ENCODE results near the gene SIGLEC11.

The SIGLEC11 gene

DNA sequence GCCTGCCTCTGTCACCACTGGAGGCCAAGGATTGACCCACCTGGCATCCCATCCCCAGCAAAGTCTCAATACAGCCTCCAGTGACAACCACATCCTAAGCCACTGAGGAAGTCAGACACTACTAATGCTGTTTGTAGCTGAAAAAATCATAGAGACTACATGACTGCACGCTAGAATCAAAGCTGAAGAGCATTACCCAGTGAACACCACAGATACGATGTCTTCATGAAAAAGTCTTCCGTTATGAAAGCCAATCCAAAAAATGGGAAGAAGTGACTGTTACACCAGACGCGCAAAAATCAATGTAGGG lies 20.5 kb downstream of the SIGLEC11 start:
- Mint-ChIP-seq H3K27ac (no peak overlapping the region), H3K9me3 (no peaks in the 10 kb centered on the region), H3K4me3 (no peak overlapping the region), H3K4me1 (peaks cover 17% of the 10 kb centered on the region), H3K27me3 (ENCODE audit: low read depth, poor library complexity) (peaks cover 23% of the 10 kb centered on the region), H3K36me3 (ENCODE audit: low read depth) (no peaks in the 10 kb centered on the region)
- TF ChIP-seq, protein P1, sequence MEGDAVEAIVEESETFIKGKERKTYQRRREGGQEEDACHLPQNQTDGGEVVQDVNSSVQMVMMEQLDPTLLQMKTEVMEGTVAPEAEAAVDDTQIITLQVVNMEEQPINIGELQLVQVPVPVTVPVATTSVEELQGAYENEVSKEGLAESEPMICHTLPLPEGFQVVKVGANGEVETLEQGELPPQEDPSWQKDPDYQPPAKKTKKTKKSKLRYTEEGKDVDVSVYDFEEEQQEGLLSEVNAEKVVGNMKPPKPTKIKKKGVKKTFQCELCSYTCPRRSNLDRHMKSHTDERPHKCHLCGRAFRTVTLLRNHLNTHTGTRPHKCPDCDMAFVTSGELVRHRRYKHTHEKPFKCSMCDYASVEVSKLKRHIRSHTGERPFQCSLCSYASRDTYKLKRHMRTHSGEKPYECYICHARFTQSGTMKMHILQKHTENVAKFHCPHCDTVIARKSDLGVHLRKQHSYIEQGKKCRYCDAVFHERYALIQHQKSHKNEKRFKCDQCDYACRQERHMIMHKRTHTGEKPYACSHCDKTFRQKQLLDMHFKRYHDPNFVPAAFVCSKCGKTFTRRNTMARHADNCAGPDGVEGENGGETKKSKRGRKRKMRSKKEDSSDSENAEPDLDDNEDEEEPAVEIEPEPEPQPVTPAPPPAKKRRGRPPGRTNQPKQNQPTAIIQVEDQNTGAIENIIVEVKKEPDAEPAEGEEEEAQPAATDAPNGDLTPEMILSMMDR (IDR thresholded peaks at IDR 0.05): no peak
- no peak for DNase-seq

DNA sequence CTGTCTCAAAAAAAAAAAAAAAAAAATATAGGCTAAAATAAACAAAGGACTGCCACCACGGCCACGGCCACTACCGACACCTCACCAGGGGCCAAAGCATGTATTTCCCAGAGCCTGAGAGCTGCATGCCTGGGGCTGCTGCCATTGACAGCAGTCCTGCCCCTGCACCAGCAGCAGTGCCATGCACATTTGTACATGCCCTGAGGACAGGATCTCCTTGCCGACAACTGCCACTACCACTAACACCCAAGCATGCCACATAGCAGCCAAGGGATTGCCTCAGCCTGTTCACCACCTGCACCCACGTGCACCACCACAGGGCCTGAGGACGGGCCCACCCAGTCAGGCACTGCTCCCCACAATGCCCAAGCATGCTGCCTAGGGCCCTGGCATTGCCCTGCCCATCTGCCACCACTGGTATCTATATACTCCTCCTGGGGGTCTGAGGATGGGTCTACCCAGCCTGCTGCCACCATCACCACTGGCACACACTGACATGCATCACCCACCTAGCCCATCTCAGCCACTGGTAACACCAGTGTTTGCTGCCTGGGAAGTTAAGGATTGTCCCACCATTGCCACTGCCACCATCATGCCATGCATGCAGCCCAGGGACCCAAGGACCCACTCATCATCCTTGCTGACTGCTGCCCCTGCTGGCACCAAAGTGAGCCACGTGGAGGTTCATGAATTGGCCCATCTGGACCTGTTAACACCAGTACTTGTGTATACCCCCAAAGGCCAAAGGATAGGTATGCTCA lies 21.1 kb downstream of the SIGLEC11 start:
- peaks cover 27% of the 10 kb centered on the region for H3K27me3 Mint-ChIP-seq (ENCODE audit: low read depth, poor library complexity)
- no peaks in the 10 kb centered on the region for H3K36me3 Mint-ChIP-seq (ENCODE audit: low read depth)
- no peak overlapping the region for H3K4me3 Mint-ChIP-seq
- H3K9me3 Mint-ChIP-seq: no peaks in the 10 kb centered on the region
- DNase-seq: no peak
- TF ChIP-seq, protein P1 (IDR thresholded peaks at IDR 0.05): no peak
- peaks cover 17% of the 10 kb centered on the region for H3K4me1 Mint-ChIP-seq
- H3K27ac Mint-ChIP-seq: no peak overlapping the region

DNA sequence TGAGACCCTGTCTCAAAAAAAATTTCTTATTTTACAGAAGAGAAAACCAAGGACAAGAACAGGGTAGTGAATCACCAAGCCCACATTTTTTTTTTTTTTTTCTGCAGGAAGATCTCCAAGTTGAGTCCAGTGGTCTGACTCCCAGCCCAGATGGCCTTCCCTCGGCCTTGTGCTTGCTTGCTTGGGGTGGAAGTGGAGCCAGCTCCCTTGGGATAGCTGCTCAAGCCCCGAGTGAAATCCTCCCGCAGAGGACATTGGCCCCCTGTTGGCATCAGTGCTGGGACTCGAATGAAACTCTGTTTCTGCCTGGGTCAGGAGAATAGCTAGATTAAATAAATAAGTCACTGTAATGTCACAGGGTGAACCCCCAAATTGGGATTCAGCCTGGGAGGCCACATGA lies 22.3 kb downstream of the SIGLEC11 start:
- Mint-ChIP-seq H3K4me1 (peaks cover 17% of the 10 kb centered on the region), H3K36me3 (ENCODE audit: low read depth) (peaks cover 2% of the 10 kb centered on the region), H3K27ac (no peak overlapping the region), H3K9me3 (no peaks in the 10 kb centered on the region), H3K4me3 (no peak overlapping the region), H3K27me3 (ENCODE audit: low read depth, poor library complexity) (peaks cover 27% of the 10 kb centered on the region)
- TF ChIP-seq, protein P1 (IDR thresholded peaks at IDR 0.05): no peak
- DNase-seq: no peak

DNA sequence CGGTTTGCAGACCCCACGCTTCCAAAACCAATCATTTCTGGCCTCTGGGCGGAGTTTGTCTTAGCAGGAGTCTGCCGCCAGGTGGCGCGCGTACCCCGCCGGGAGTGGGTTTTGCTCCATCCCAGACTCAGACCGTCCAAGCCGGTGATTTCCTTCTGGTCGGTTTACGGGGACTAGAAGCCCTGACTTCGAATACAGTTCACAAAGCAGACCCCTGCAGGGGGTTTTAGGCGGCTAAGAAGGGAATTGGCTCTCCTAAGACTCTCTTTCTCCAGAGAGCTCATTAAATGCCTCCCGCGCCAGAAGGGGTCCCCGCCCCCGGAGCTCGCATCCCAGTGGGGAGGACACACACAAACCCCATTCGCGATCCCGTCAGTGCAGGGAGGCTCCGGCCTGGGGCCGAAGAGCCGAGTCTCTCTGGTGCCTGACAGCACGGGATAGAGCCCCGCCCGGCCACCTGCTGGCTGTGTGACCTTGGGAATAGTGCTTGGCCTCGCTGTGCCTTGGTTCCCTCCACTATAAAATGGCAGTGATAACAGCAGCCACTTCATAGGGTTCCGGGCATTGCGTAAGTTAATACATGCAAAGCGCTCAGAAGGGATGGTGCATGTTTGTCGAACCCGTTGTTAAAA lies 23.1 kb downstream of the SIGLEC11 start:
- H3K4me3 Mint-ChIP-seq: no peak overlapping the region
- TF ChIP-seq, protein P1 (IDR thresholded peaks at IDR 0.05): peak; percentile 96
- peak; percentile 93 for DNase-seq
- no peak overlapping the region for H3K27ac Mint-ChIP-seq
- peaks cover 9% of the 10 kb centered on the region for H3K36me3 Mint-ChIP-seq (ENCODE audit: low read depth)
- H3K27me3 Mint-ChIP-seq (ENCODE audit: low read depth, poor library complexity): peaks cover 21% of the 10 kb centered on the region
- no peaks in the 10 kb centered on the region for H3K9me3 Mint-ChIP-seq
- peaks cover 17% of the 10 kb centered on the region for H3K4me1 Mint-ChIP-seq

DNA sequence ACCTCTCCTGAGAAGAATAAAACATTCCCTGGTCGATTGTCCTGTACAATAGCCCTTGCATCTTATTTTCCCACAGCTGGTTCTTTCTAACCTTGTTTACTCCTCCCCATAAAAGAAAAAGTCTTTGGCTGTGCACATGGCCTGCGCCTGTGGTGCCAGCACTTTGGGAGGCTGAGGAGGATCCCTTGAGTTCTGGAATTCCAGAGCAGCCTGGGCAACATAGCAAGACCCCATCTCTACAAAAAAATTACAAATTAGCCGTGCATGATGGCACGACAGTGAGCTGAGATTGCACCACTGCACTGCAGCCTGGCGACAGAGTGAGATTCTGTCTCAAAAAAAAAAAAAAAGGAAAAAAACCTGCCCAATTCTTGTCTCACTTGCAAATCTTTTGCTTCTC lies 24.4 kb downstream of the SIGLEC11 start:
- Mint-ChIP-seq H3K27ac (no peak overlapping the region), H3K36me3 (ENCODE audit: low read depth) (peaks cover 16% of the 10 kb centered on the region), H3K9me3 (no peaks in the 10 kb centered on the region), H3K27me3 (ENCODE audit: low read depth, poor library complexity) (peaks cover 21% of the 10 kb centered on the region), H3K4me3 (no peak overlapping the region), H3K4me1 (peaks cover 18% of the 10 kb centered on the region)
- TF ChIP-seq, protein P1 (IDR thresholded peaks at IDR 0.05): no peak
- no peak for DNase-seq

- TF ChIP-seq, protein P1 (IDR thresholded peaks at IDR 0.05): no peak
- H3K9me3 Mint-ChIP-seq: peaks cover 3% of the 10 kb centered on the region
- H3K27ac Mint-ChIP-seq: peak overlapping the region; percentile 77
- H3K4me3 Mint-ChIP-seq: no peak overlapping the region
- peaks cover 32% of the 10 kb centered on the region for H3K36me3 Mint-ChIP-seq (ENCODE audit: low read depth)
- H3K27me3 Mint-ChIP-seq (ENCODE audit: low read depth, poor library complexity): peaks cover 26% of the 10 kb centered on the region
- no peak for DNase-seq
- peaks cover 15% of the 10 kb centered on the region for H3K4me1 Mint-ChIP-seq
These were observed 27.3 kb downstream of the SIGLEC11 start for GRCh38 chr19:49933643-49934042.
